BLaER1 treated with 17β-estradiol and CSF1 and Interleukin-3, amounts not matched to agents 10 nM and 100 nM (cell line): Measurements from ENCODE around the gene F10.

Experiments
- H3K27ac ChIP-seq, 11 experiments: shearing (Covaris generic); formaldehyde crosslinking; 2 replicates each; pipeline ENCODE4 v1.8.1; 2022
- H3K27me3 ChIP-seq, 11 experiments: shearing (Covaris generic); formaldehyde crosslinking; 2 replicates each; pipeline ENCODE4 v1.8.1; 2022
- H3K36me3 ChIP-seq, 11 experiments: shearing (Covaris generic); formaldehyde crosslinking; 2 replicates each; pipeline ENCODE4 v1.8.1; 2022
- H3K4me1 ChIP-seq, 10 experiments: shearing (Covaris generic); formaldehyde crosslinking; 2 replicates each; pipeline ENCODE4 v1.8.1; 2022
- H3K4me2 ChIP-seq, 11 experiments: shearing (Covaris generic); formaldehyde crosslinking; 2 replicates each; pipeline ENCODE4 v1.8.1; 2022
- H3K4me3 ChIP-seq, 10 experiments: shearing (Covaris generic); formaldehyde crosslinking; 2 replicates each; pipeline ENCODE4 v1.8.1; 2022
- H3K9ac ChIP-seq, 11 experiments: shearing (Covaris generic); formaldehyde crosslinking; 2 replicates each; pipeline ENCODE4 v1.8.1; 2022
- H3K9me3 ChIP-seq, 11 experiments: shearing (Covaris generic); formaldehyde crosslinking; replicated peaks in 1 of 11; 2 replicates each; pipeline ENCODE4 v1.8.1; 2022
- H4K20me1 ChIP-seq, 11 experiments: shearing (Covaris generic); formaldehyde crosslinking; 2 replicates each; pipeline ENCODE4 v1.8.1; 2022
- Cebpa-rat ChIP-seq, 11 experiments: shearing (Covaris generic); IDR thresholded peaks; 2 replicates each; pipeline ENCODE4 v1.8.1; 2022

The F10 gene

DNA sequence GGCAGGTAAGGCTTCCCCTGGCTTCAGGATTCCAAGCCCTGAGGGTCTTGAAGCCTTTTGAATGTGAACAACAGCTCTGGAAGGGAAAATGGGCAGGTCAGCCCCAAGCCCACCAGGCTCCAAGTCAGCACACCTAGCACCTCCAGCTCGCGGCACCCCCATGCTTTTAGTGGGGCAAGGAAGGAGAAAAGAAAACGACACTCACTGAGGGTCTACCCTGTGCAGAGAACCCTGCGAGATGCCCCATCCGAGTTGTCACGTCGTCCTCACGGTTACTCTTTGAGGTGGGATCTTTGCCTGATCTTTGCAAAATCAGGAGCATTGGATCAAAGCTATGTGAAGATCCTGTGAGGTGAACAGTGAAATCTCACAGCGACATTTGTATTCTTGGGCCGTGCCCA is 5.7 kb upstream of the F10 start:
- Histone ChIP-seq H3K27ac (no peak overlapping the region), H3K4me3 (no peak overlapping the region), H3K36me3 (no peaks in the 10 kb centered on the region), H3K9ac (no peak overlapping the region), H3K4me2 (no peak overlapping the region), H4K20me1 (peaks cover 0 to 4% (median 0%) of the 10 kb centered on the region in 11 experiments; a peak in 2 of 22 replicates), H3K4me1 (peaks cover 0 to 14% (median 7%) of the 10 kb centered on the region in 10 experiments; a peak in 7 of 20 replicates), H3K27me3 (no peaks in the 10 kb centered on the region), H3K9me3 (no peaks in the 10 kb centered on the region)
- TF ChIP-seq Cebpa-rat (IDR thresholded peaks at IDR 0.05), result no peak

GRCh38 chr13:113117335-113117872 is 5.2 kb upstream of the F10 start:
- peak overlapping the region in 2 of 11 experiments; percentile 12 to 14; a peak in 2 of 22 replicates for H3K4me2 ChIP-seq
- no peak overlapping the region for H3K27ac ChIP-seq
- H3K4me3 ChIP-seq, result no peak overlapping the region
- H3K4me1 ChIP-seq, result peaks cover 0 to 14% (median 7%) of the 10 kb centered on the region in 10 experiments; a peak in 7 of 20 replicates
- H3K36me3 ChIP-seq, result no peaks in the 10 kb centered on the region
- no peak overlapping the region for H3K9ac ChIP-seq
- H3K27me3 ChIP-seq, result no peaks in the 10 kb centered on the region
- peak in 2 of 11 experiments; percentile 19 to 49; a peak in 1 of 22 replicates for TF ChIP-seq Cebpa-rat (IDR thresholded peaks at IDR 0.05)
- H3K9me3 ChIP-seq, result no peaks in the 10 kb centered on the region
- H4K20me1 ChIP-seq, result peaks cover 0 to 4% (median 0%) of the 10 kb centered on the region in 11 experiments; a peak in 2 of 22 replicates

GRCh38 chr13:113117911-113118260 is 4.7 kb upstream of the F10 start:
- H3K27ac ChIP-seq, result no peak overlapping the region

DNA sequence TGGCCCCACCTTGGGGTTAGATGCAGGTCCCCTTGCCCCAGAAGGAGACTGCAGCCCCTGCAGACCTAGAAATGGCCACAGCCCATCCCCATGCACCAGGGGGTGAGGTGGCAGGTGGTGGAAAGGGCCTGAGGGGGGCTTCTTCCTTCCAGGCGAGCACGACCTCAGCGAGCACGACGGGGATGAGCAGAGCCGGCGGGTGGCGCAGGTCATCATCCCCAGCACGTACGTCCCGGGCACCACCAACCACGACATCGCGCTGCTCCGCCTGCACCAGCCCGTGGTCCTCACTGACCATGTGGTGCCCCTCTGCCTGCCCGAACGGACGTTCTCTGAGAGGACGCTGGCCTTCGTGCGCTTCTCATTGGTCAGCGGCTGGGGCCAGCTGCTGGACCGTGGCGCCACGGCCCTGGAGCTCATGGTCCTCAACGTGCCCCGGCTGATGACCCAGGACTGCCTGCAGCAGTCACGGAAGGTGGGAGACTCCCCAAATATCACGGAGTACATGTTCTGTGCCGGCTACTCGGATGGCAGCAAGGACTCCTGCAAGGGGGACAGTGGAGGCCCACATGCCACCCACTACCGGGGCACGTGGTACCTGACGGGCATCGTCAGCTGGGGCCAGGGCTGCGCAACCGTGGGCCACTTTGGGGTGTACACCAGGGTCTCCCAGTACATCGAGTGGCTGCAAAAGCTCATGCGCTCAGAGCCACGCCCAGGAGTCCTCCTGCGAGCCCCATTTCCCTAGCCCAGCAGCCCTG is 4.2 kb upstream of the F10 start:
- Histone ChIP-seq H3K9ac (no peak overlapping the region), H3K4me3 (no peak overlapping the region), H3K9me3 (no peaks in the 10 kb centered on the region), H3K27ac (no peak overlapping the region), H3K36me3 (no peaks in the 10 kb centered on the region), H4K20me1 (peaks cover 0 to 1% (median 0%) of the 10 kb centered on the region in 11 experiments; a peak in 2 of 22 replicates), H3K4me1 (peaks cover 0 to 14% (median 6%) of the 10 kb centered on the region in 10 experiments; a peak in 7 of 20 replicates), H3K4me2 (peak overlapping the region in 3 of 11 experiments; percentile 12 to 25 (median 18); a peak in 3 of 22 replicates), H3K27me3 (no peaks in the 10 kb centered on the region)
- TF ChIP-seq Cebpa-rat (IDR thresholded peaks at IDR 0.05), result no peak

More at GRCh38 chr13:113117911-113118260, 4.7 kb upstream of the F10 start:
- Histone ChIP-seq H3K9ac (no peak overlapping the region), H3K4me1 (peaks cover 0 to 14% (median 7%) of the 10 kb centered on the region in 10 experiments; a peak in 7 of 20 replicates), H3K4me3 (no peak overlapping the region), H3K27me3 (no peaks in the 10 kb centered on the region), H3K9me3 (no peaks in the 10 kb centered on the region), H4K20me1 (peaks cover 0 to 4% (median 0%) of the 10 kb centered on the region in 11 experiments; a peak in 2 of 22 replicates), H3K4me2 (peak overlapping the region in 4 of 11 experiments; percentile 12 to 25 (median 16); a peak in 4 of 22 replicates), H3K36me3 (no peaks in the 10 kb centered on the region)
- TF ChIP-seq Cebpa-rat (IDR thresholded peaks at IDR 0.05), result no peak

GRCh38 chr13:113119166-113119821 is 3.3 kb upstream of the F10 start:
- H3K4me3 ChIP-seq, result no peak overlapping the region

DNA sequence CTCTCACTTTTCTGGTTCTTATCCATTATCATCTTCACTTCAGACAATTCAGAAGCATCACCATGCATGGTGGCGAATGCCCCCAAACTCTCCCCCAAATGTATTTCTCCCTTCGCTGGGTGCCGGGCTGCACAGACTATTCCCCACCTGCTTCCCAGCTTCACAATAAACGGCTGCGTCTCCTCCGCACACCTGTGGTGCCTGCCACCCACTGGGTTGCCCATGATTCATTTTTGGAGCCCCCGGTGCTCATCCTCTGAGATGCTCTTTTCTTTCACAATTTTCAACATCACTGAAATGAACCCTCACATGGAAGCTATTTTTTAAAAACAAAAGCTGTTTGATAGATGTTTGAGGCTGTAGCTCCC is 2.8 kb upstream of the F10 start:
- H3K9ac ChIP-seq, result no peak overlapping the region
- H3K36me3 ChIP-seq, result no peaks in the 10 kb centered on the region
- no peaks in the 10 kb centered on the region for H3K27me3 ChIP-seq
- no peak overlapping the region for H3K4me3 ChIP-seq
- H4K20me1 ChIP-seq, result no peaks in the 10 kb centered on the region; a peak in 2 of 22 replicates
- peaks cover 0 to 14% (median 6%) of the 10 kb centered on the region in 10 experiments; a peak in 7 of 20 replicates for H3K4me1 ChIP-seq
- H3K4me2 ChIP-seq, result no peak overlapping the region
- no peak for TF ChIP-seq Cebpa-rat (IDR thresholded peaks at IDR 0.05)
- no peak overlapping the region for H3K27ac ChIP-seq
- no peaks in the 10 kb centered on the region for H3K9me3 ChIP-seq

More at GRCh38 chr13:113119166-113119821, 3.3 kb upstream of the F10 start:
- Histone ChIP-seq H3K27me3 (no peaks in the 10 kb centered on the region), H3K27ac (no peak overlapping the region), H3K4me1 (peaks cover 0 to 14% (median 6%) of the 10 kb centered on the region in 10 experiments; a peak in 7 of 20 replicates), H3K4me2 (no peak overlapping the region), H4K20me1 (no peaks in the 10 kb centered on the region; a peak in 2 of 22 replicates), H3K9ac (no peak overlapping the region), H3K36me3 (no peaks in the 10 kb centered on the region), H3K9me3 (no peaks in the 10 kb centered on the region)
- TF ChIP-seq Cebpa-rat (IDR thresholded peaks at IDR 0.05), result no peak

GRCh38 chr13:113120300-113121182 is 2.1 kb upstream of the F10 start:
- Histone ChIP-seq H3K27ac (no peak overlapping the region), H3K4me2 (no peak overlapping the region), H3K27me3 (no peaks in the 10 kb centered on the region), H4K20me1 (no peaks in the 10 kb centered on the region; a peak in 2 of 22 replicates), H3K36me3 (no peaks in the 10 kb centered on the region), H3K9me3 (no peaks in the 10 kb centered on the region), H3K4me1 (peaks cover 0 to 14% (median 6%) of the 10 kb centered on the region in 10 experiments; a peak in 7 of 20 replicates), H3K4me3 (no peak overlapping the region), H3K9ac (no peak overlapping the region)
- no peak for TF ChIP-seq Cebpa-rat (IDR thresholded peaks at IDR 0.05)

GRCh38 chr13:113121183-113121927 is 1.2 kb upstream of the F10 start:
- Histone ChIP-seq H3K4me1 (peaks cover 0 to 14% (median 6%) of the 10 kb centered on the region in 10 experiments; a peak in 7 of 20 replicates), H3K9me3 (no peaks in the 10 kb centered on the region), H3K9ac (no peak overlapping the region), H3K4me2 (no peak overlapping the region), H3K36me3 (no peaks in the 10 kb centered on the region), H4K20me1 (no peaks in the 10 kb centered on the region; a peak in 1 of 22 replicates), H3K4me3 (no peak overlapping the region), H3K27me3 (no peaks in the 10 kb centered on the region), H3K27ac (no peak overlapping the region)
- no peak for TF ChIP-seq Cebpa-rat (IDR thresholded peaks at IDR 0.05)
